ENCODE data around the gene CHURC1. TPM values are rescaled to one million over a fixed set of nuclear protein-coding genes. Genes with fewer than 3 reads are reported as not detected.

The CHURC1 gene
- total and polyA plus RNA-seq, 2 of the 4 experiments (the other 2 are of a cell fraction), result 38.0 to 69.5 TPM

DNA sequence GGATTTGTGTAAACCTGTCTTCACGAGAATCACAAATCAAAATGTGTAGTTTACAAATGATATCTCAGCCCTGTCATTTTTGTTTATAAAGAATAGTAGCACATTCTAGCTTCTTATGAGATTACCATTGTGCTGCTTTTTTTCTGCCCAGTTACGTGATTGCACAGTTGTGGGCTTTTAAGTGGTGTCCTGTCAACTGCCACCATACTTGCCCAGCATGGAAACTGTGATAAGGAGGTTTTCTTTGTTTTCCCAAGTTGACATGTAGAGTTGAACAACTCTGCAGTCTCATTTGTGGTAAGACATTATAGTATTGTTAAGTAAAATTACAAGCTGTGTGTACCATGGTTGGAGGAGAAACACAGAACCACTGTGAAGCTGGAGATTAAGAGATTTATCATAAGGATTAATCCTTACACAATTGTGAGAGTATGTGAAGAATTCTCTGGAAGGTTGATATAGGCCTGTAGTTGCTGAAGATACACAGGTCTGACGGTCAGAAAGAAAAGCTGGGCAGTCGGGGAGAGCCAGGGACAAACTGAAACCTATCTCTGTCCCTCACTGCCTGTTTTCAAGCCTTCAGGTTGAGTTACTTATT, 12.2 kb downstream of the CHURC1 start:
- peaks cover 25 to 38% of the 10 kb centered on the region in 2 experiments for H3K79me1 ChIP-seq (ENCODE audit: low read depth in 1 of 2, low read length in 2 of 2)
- no peak overlapping the region for H4K91ac ChIP-seq (ENCODE audit: insufficient read depth, low read depth, low read length)
- DNase-seq (no peak), ATAC-seq (ENCODE audit: low read depth) (no peak)
- H4K20me1 ChIP-seq (ENCODE audit: insufficient read depth, low read length), result no peaks in the 10 kb centered on the region; the same call in none of the 2 replicates
- no peaks in the 10 kb centered on the region for H3K27me3 ChIP-seq (ENCODE audit: control insufficient read depth, insufficient read depth, low read length)
- H2BK120ac ChIP-seq (ENCODE audit: low read depth, low read length), result no peak overlapping the region
- H3K4me3 ChIP-seq (ENCODE audit: insufficient read depth, low read depth, low read length), result no peak overlapping the region
- POLR2A ChIA-PET (ENCODE audit: unreplicated experiment), result no interaction called here
- peaks cover 18% of the 10 kb centered on the region for H3K36me3 ChIP-seq (ENCODE audit: control insufficient read depth, insufficient read depth, low read length)
- intact Hi-C loops (cut with micrococcal nuclease) (no loop called here), in situ Hi-C loops (cut with MboI; ENCODE audit: low sequenced_read_pairs) (no loop called here), dilution Hi-C loops (cut with HindIII; ENCODE audit: low sequenced_read_pairs, unreplicated experiment) (no loop called here)
- no peak overlapping the region for H2BK5ac ChIP-seq (ENCODE audit: low read depth, low read length, poor library complexity, severe bottlenecking)
- H3K23ac ChIP-seq (ENCODE audit: low read depth, low read length), result no peak overlapping the region
- H3K4ac ChIP-seq (ENCODE audit: low read depth, low read length), result no peak overlapping the region
- H3K18ac ChIP-seq (ENCODE audit: low read depth, low read length), result no peak overlapping the region
- H2BK15ac ChIP-seq (ENCODE audit: low read depth, low read length), result no peak overlapping the region
- H3K9me3 ChIP-seq (ENCODE audit: control insufficient read depth, insufficient read depth, low read length), result no peaks in the 10 kb centered on the region
- no peak overlapping the region for H3K9ac ChIP-seq (ENCODE audit: low read depth, low read length)
- H2AK9ac ChIP-seq (replicated peaks; ENCODE audit: low read depth, low read length, poor library complexity), result no peak overlapping the region
- WGBS, 2 experiments (ENCODE audit: extremely low coverage in 2 of 2, insufficient read length in 1 of 2), result no CpG with 5 or more reads among the region's 4 CpGs
- TF ChIP-seq MXI1 (IDR thresholded peaks at IDR 0.05; ENCODE audit: borderline replicate concordance, low read depth, low read length) (no peak), POLR2A (IDR thresholded peaks at IDR 0.05; ENCODE audit: low read depth, low read length) (no peak), MAZ (IDR thresholded peaks at IDR 0.05; ENCODE audit: borderline replicate concordance, low read depth, low read length) (no peak), RCOR1 (IDR thresholded peaks at IDR 0.05; ENCODE audit: insufficient replicate concordance, low read length) (no peak), NFE2L2 (IDR thresholded peaks at IDR 0.05; ENCODE audit: low read depth, low read length) (no peak), RAD21 (IDR thresholded peaks at IDR 0.05; ENCODE audit: low read length) (no peak), FOS (IDR thresholded peaks at IDR 0.05; ENCODE audit: low read depth, low read length) (no peak)
- TF ChIP-seq, protein P1, sequence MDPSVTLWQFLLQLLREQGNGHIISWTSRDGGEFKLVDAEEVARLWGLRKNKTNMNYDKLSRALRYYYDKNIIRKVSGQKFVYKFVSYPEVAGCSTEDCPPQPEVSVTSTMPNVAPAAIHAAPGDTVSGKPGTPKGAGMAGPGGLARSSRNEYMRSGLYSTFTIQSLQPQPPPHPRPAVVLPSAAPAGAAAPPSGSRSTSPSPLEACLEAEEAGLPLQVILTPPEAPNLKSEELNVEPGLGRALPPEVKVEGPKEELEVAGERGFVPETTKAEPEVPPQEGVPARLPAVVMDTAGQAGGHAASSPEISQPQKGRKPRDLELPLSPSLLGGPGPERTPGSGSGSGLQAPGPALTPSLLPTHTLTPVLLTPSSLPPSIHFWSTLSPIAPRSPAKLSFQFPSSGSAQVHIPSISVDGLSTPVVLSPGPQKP (IDR thresholded peaks at IDR 0.05; ENCODE audit: borderline replicate concordance, low read depth, low read length), result no peak
- H3K56ac ChIP-seq (ENCODE audit: extremely low read depth, insufficient read depth, low read length), result no peak overlapping the region
- H3K4me1 ChIP-seq (ENCODE audit: control insufficient read depth, insufficient read depth, low read length), result no peaks in the 10 kb centered on the region; the same call in 1 of the 2 replicates
- CTCF ChIA-PET, result no interaction called here
- H3K4me2 ChIP-seq (ENCODE audit: low read depth, low read length), result no peak overlapping the region
- no peak overlapping the region for H3K14ac ChIP-seq (replicated peaks; ENCODE audit: low read depth, low read length)
- H2AFZ ChIP-seq (replicated peaks; ENCODE audit: low read length, poor library complexity), result no peak overlapping the region
- no peak overlapping the region for H2AK5ac ChIP-seq (ENCODE audit: low read depth, low read length)
- no peak overlapping the region for H2BK20ac ChIP-seq (ENCODE audit: low read depth, low read length)
- H4K8ac ChIP-seq (ENCODE audit: low read depth in 2 of 2, low read length in 2 of 2), result no peak overlapping the region
- no peak overlapping the region for H4K5ac ChIP-seq (ENCODE audit: low read depth, low read length)
- no peaks in the 10 kb centered on the region; the same call in 1 of the 2 replicates for H3K9me1 ChIP-seq (ENCODE audit: insufficient read depth, low read length)
- BruUV-seq (replicated peaks), result no TSS peak
- no peak overlapping the region for H3K27ac ChIP-seq (ENCODE audit: insufficient read depth, low read length)
